ENCODE results near the gene CNTN5.

CNTN5 gene

DNA sequence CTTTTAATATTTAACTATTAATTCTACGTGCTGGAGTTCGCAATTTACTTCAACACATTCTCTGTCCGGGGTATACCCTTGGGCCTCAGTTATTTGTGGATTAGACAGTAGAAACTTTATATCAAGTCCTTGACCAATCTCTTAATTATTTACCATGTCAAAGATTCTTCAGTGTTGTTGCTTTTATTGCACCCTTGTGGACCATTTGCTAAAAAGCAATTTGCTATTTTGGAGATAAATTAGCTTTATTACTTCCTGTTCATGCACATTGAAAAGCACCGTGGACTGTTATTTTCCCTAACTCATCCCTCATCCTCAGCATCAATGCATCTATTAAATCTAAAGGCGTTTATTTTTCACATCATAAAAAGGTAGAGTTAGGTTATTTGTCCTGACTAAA, 609.9 kb downstream of the CNTN5 start:
- DNase-seq (ENCODE audit: low read depth), result no peak

DNA sequence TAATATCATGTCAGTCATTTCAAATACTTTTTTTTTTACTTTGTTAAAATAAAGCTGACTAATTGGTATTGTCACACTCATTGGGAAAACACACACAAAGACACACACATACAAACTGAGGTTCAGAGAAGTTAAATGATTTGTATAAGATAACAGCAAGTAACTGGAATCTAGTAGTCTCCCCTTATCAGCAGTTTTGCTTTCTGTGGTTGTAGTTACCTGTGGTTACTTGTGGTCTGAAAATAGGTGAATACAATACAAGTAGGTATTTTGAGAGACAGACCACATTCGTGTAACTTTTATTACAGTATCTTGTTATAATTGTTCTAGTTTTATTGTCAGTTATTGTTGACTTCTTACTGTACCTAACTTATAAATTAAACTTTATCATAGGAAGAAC, 610.9 kb downstream of the CNTN5 start:
- no peak for DNase-seq (ENCODE audit: low read depth)

DNA sequence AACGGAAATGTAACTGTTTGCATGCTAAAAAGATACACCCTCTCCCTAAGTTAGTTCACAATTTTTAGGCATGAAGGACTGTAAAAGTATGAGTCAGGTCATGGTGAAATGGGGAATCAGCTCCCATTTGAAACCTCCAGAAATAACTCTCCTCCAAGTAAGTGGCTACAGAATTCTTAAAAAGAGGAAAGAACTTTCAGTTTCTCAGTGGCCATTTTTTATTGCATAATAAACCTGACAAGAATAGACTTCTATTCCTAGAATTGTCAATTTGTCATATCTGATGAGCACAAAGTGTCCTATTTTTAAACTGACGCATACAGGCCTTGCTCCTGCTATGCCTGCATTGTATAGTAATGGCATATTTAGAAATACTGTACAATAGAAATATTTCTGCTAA, 612.2 kb downstream of the CNTN5 start:
- DNase-seq (ENCODE audit: low read depth), result no peak

DNA sequence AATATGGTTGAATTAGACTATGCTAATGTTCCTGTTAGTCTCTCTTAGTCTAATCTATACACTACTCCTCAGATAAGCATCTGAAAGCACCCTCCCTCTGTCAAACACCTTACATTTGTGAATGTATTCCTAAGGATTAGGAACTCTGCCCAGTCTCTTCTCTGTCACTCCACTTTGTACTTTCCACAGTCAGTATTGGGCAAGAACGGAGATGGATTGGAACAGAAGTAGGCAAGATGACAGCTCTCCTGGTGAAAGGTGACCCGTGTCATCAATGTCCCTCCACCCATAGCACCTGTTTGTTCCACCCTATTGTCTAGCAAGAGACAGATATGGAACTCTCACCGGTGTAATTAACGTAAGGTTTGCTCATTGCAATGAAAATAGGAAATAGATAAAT, 613.8 kb downstream of the CNTN5 start:
- DNase-seq (ENCODE audit: low read depth), result no peak

DNA sequence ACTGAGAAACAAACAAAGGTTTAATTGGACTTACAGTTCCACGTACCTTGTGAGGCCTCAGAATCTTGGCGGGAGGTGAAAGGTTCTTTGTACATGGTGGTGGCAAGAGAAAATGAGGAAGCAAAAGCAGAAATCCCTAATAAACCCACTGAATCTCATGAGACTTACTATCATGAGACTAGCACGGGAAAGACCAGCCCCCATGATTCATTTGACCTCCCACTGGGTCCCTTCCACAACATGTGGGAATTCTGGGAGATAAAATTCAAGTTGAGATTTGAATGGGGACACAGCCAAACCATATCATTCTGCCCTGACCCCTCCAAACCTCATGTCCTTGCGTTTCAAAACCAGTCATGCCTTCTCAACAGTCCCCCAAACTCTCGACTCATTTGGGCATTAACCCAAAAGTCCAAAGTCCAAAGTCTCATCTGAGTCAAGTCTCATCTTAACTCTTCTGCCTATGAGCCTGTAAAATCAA, 617.4 kb downstream of the CNTN5 start:
- no peak for DNase-seq (ENCODE audit: low read depth)

DNA sequence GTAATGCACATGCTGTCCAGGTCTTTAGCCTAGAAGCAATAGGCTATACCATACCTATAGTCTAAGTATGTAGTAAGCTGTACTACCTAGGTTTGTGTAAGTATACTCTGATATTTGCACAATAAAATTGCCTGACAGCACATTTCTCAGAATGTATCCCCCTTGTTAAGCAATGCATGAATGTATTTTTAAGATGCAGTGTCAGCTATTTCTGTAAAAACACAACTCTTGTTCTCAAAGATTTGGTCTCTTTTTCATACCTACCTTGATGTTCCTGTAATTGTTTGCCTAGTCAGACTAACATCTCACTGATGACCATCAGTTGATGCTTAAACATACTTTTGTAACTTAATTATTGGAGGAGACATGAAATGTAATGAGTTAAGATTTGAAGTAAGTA, 619.9 kb downstream of the CNTN5 start:
- DNase-seq (ENCODE audit: low read depth), result no peak

DNA sequence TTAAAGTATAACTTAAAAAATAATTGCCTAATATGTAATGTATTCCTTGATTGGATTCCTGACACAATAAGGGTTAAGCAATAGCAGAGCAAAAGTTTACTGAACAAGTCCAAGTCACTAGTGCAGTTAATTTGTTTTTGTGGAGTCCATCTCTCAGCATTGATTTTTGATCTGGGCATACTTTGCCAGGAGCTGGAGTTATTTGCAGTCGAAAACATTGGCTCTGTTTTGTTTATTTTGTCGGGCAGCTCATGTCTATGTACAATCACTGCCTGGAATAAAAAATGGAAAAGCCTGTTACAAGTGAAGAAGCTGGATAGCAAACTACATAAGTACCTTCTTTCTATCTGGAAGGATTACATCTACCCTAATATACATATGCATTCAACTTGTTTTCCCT, 625.2 kb downstream of the CNTN5 start:
- no peak for DNase-seq (ENCODE audit: low read depth)

DNA sequence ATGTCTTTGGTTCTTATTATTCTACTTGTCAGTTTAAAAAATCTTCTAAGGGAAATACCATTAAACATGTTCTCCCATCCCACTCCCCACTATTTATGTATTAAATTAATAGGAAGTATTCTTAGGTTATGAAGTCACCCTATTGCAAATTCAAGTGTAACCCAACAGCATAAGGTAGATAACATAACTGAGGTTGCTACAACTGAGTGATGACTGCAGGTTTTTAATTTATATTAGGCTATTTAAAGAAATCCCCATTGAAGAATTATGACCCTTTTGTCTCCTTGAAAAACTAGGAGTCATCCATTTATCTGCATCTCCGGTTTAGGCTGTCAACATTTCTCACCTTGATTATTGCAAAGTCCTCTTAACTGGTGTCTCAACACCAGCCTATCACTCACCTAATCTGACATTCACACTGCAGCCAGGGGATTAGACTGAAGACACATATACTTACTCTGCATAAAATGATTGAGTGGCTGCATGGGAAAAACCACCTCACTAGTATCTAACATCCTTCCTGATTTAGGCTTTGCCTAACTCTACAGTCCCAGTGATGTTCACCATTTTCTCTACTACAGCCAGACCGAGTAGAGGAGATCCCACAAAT, 649.4 kb downstream of the CNTN5 start:
- DNase-seq (ENCODE audit: low read depth), result no peak

DNA sequence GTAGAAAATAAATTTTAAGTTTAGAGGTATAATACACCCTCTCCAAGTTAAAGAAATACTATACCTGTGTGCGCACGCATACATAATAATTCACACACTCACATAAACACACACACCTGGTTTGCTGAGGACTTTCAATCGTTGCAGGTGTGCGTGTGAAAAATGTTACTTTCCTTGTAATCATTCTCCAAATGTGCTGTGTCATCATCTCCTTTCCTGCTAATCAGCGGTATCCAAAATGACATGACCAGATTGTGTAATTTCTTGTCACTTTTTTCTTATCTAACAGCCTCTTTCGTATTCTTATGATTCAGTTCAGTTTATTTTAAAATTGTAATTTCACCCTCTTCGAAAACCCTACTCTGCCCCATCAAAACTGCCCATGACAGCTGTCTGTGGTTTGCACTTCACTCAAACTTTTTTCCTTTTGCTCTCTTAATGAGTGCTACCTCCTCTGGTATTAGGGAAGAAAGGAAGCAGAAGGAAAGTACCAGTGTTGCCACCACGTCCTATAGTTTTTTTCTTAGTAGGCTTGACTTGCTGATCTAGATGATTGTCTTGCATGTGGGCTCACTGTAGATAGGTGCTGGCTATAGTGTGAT, 651.2 kb downstream of the CNTN5 start:
- no peak for DNase-seq (ENCODE audit: low read depth)

DNA sequence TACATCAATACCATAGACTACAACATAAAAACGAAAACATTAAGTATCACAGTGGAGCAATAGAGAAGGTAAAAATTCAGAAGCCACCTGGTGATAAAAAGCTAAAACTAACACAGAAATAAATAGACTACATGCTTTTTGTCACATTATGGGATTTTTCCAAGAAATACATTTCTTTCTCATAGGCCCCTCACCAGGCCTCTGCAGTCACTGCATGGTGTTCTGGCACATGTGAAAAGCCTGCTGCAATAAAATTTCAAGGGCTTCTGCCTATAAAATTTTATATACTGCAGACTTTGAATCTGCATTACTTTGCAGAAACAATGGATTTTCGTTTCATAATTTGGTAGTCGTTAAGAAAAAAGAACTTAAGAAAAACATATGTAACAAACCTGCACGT, 655.5 kb downstream of the CNTN5 start:
- no peak for DNase-seq (ENCODE audit: low read depth)

DNA sequence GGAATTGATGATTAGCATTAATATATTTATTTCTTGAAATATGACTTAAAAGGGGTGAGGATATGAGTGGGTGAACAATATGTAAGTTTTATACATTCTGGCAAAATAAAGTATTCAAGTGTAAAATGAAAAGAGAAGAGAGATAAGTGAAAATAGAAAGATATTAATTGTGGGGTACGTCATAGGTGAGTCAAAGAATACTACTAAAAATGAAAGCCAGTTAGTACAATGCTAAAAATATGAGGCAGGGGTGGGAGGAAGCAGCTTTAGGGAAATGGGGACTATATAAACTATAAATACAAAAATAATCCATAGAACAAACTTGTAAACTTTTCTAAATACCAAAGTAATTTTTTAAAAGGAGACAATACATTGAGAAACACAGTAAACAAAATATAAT, 661.4 kb downstream of the CNTN5 start:
- no peak for DNase-seq (ENCODE audit: low read depth)

DNA sequence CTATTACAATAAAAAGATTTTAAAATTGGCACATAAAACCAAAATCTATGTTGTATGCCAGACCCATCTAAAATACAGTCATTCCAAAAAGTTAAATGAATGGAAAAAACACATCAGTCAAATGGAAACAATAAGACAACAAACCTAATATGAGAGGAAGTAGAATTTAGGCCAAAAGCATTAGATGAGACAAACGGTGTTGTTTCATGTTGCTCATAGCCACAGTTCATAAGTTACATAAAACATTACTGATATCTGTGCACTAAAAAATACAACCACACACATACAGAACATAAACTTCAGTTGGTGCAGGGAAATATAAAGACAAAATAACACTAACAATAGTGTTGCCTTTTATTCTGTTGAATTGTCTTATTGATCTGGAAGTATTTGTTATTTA, 661.9 kb downstream of the CNTN5 start:
- DNase-seq (ENCODE audit: low read depth), result no peak

DNA sequence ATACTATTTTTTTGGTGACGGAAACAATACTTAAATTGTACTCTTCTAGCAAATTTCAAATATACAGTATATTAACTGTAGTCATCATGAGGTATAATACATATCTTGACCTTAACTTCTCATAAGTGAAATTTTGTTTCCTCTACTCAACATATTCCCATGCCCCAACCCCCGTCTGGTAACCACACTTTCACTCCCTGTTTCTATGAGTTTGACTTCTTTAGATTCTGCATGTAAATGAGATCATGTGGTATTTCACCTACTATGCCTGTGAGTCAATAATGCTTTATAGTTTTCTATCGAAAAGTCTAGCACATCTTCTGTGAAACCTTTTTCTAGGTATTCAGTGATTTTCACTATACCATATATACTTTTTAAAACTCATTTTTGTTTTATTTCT, 663.2 kb downstream of the CNTN5 start:
- DNase-seq (ENCODE audit: low read depth), result no peak

DNA sequence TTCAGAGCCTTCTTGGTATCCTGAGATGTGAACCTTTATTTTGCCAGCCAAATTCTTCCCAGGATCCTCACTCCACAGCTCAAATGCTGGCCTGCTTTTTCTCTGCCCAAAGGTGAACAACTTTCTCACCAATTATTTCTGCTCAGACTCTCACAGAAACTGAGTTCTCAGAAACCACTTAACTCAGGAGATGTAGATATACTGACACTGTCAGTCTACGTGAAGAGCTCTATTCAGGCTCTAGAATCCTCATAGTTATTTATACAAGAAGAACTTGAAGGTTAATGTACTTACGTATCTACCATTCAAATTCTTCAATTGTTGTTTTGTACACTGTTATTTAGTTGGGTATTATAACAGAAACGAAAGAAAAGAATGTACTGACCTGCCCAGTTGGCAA, 666.1 kb downstream of the CNTN5 start:
- no peak for DNase-seq (ENCODE audit: low read depth)

DNA sequence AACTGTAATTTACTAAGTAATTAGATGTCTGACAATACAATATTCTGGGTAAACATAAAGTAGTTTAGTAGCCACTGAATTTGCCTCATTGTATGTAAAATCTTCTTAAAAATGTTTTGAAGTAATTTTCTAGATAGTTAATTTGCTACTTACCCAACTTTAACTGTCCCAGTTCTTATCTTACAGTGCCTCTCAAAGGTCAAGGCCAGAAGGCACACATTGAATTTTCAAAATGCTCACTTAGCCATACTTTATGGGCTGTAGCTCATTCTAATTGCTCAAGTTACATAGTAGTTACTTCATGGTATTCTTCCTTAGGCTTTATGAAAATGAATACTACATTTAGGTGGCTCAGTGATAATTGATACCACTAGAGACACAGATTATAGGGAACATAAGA, 666.6 kb downstream of the CNTN5 start:
- DNase-seq (ENCODE audit: low read depth), result no peak

DNA sequence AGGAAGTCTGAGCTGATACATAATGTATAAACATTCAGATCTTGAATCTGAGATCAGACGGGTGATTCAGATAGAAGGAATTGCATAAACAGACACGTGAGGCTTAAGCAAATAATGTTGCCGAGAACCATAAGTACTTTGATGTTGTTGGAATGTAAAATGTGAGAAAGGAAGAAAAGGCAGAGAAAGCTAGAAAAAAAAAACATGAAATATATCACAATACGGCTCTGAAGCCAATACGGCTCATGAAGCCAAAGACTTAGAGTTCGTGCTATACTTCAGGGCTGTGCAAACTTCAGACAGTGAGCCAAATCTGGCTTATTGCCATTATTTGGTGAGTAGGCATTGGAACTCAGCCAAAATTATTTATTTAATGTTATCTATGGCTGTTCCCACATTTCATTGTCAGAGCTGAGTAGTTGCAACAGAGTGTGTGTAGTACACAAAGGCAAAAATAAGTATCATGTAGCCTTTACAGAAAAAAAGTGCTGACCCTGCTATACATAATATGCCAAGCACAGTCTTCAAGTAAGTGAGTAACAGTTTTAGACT, 673.3 kb downstream of the CNTN5 start:
- peak; percentile 47 for DNase-seq (ENCODE audit: low read depth)

DNA sequence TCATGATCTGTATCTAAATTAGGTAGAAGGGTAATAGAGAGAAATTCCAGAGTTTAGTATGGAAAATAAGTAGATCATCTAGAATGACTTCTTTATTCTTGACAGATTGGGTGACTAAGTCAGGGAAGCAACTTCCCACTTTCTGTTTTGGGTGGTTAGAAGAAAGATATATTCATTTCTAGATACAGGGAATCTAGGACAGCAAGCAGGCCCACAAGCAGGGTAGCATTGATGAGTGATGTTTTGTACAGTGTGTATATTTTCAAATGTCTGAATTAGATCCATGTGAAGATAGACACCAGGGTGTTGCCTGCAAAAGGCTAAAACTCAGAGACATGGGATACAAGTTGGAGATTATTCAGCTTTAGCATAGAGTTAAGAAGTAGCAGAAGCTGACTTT, 674.4 kb downstream of the CNTN5 start:
- DNase-seq (ENCODE audit: low read depth), result no peak

DNA sequence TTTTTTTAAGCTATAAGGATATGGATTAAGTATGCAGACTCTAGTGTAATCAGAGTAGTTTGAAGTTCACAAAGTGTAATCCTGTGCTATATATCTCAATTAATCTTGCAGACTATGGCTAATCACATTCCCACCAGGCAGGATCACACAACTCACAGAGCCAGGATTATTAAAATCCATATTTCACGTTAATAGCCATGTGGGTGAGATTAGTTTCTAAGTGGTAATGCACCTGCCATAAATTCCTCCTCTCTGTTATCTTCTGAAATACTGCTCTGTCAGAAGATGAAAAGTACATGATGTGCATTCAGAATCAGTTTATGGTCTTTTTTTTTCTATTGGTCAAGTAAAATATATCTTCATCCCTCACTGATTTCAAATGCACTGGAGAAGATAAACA, 686.1 kb downstream of the CNTN5 start:
- no peak for DNase-seq (ENCODE audit: low read depth)

DNA sequence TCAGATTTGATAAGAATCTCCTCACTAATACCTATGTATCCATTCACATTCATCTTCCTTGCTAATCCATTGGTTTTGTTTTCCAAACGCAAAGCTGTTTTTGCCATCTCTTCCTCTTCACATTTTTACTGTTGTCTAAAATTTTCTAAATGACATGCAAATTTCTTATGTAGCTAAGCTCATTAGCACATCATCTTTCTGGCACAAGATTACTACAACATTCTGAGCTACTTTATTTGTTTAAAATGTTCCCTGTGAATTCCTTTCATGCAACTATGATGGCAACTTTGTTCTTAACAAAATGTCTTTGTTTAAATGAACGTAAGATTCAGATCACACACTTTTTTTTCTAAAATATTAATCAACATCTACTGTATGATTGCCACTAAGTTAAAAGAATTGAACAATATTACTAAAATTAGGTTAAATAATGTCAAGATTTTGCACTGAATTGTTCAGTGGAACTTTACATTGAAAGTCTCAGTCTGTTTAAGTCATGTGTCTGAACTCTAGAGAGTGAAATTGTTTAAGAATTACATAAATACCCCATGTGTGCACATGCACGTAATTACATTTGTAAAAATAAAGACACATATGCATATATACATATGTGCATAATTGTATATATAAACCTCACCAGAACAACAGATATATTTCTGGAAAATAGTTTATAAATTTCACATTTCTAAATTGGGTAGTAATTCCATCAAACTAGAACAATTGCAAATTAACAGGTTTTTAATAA, 688.4 kb downstream of the CNTN5 start:
- DNase-seq (ENCODE audit: low read depth), result no peak

DNA sequence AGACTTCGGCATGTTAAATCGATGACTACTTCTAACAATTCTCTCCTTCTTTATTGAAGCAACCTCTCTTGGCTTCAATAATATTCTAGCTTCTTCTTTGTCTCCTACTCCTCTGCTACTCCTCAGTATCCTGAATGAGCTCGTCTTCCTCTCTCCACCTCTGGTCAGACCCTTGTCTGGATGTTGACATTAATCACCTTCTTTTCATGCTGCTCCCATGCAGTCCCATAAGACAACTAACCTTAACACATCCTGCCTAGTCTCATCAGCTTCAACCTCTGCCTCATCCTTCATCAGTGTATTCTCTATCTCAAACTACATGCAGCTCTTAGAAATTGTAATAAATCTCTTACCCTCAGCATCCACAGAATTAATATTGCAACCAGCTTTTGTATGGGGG, 695.6 kb downstream of the CNTN5 start:
- no peak for DNase-seq (ENCODE audit: low read depth)

DNA sequence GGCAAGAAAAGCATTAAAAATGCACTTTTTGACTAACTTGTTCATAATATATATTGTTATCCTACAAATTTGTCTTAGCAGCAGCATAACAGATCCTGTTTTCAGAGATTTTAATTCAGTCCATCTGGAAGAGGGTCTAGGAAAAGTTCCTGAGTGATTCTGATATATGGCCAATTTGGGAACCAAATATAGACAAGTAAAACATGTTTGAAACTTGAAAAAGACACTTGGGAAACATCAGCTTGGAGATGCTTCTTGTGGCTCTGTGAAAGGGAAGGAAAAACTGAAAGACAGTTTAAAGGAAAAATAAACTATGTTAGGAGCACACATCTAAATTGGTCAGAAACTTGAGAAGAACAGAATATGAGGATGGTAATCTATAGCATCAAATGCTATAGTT, 697.5 kb downstream of the CNTN5 start:
- no peak for DNase-seq (ENCODE audit: low read depth)

DNA sequence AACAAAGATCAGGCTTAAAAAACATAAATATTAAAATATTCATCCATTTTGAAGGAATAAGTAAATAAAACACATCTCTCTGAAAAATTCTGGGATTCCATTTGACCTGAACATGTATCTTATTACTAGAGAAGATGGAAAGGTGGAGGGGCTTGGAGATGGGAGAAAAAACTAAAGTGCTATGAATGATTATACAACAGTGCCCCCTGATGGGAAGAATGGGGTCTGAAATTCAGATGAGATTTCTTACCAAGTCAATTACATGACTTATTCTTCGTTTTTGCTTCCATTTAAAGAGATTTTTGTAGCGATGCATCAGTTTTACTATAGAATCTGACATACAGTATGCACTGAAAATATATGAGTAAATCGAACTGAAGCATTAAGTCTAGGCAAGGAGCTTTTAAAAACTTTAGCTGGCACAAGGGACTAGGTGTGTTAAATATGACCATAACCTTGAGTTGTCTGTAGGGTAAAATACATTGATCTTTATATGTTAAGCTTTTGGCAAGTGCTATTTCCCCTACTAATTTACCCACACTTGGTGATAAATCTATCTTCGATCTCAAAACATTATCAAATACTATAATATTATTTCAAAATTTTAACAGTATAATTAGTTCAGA, 718.8 kb downstream of the CNTN5 start:
- DNase-seq (ENCODE audit: low read depth), result no peak

DNA sequence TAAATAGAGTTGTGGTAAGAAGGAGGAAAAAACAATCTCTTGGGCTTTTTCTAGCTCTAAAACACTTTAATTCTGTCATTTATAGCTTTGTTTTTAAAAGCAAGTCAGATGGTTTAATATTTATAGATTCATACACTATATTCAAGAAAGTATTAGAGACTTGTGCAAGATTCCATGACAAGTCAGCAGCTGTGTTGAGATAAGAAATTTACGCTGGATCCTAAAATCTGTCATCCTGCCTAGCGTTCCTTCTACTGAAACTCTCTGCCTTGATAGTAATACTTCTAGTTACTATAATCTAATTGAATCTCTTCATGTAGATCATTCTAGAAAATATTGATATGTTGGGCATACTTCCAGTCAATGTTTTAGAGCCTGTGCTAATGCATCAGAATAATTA, 721.8 kb downstream of the CNTN5 start:
- no peak for DNase-seq (ENCODE audit: low read depth)
